Stimulated activated CD4-positive, alpha-beta T cell treated with anti-CD3 and anti-CD28 coated beads, Interleukin-1b, Interleukin-23, amount 100 ng/mL, for 4 hours (primary cell): ENCODE results near the gene PCDHGA8.
"Not testable (repeated sequence)": the region's sequence is repeated elsewhere in the genome, so short reads cannot be mapped to it uniquely, and the experiment has no call there.

Experiments used
- DNase-seq, 2 donors: peaks; one replicate each; pipeline ENCODE4 v3.0.0-alpha.2; 2020; ENCODE audit warnings: low read depth in 2 of 2

PCDHGA8 gene

DNA sequence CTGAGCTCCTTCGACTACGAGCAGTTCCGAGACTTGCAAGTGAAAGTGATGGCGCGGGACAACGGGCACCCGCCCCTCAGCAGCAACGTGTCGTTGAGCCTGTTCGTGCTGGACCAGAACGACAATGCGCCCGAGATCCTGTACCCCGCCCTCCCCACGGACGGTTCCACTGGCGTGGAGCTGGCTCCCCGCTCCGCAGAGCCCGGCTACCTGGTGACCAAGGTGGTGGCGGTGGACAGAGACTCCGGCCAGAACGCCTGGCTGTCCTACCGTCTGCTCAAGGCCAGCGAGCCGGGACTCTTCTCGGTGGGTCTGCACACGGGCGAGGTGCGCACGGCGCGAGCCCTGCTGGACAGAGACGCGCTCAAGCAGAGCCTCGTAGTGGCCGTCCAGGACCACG is 39.9 kb downstream of the PCDHGA8 start:
- not testable (repeated sequence) for DNase-seq

- DNase-seq: not testable (repeated sequence)
Measured at GRCh38 chr5:141432726-141433125, 40.3 kb downstream of the PCDHGA8 start.

GRCh38 chr5:141434006-141434405 is 41.6 kb downstream of the PCDHGA8 start:
- no peak for DNase-seq

- DNase-seq: no peak
Measured at GRCh38 chr5:141437221-141437620, 44.8 kb downstream of the PCDHGA8 start.

DNA sequence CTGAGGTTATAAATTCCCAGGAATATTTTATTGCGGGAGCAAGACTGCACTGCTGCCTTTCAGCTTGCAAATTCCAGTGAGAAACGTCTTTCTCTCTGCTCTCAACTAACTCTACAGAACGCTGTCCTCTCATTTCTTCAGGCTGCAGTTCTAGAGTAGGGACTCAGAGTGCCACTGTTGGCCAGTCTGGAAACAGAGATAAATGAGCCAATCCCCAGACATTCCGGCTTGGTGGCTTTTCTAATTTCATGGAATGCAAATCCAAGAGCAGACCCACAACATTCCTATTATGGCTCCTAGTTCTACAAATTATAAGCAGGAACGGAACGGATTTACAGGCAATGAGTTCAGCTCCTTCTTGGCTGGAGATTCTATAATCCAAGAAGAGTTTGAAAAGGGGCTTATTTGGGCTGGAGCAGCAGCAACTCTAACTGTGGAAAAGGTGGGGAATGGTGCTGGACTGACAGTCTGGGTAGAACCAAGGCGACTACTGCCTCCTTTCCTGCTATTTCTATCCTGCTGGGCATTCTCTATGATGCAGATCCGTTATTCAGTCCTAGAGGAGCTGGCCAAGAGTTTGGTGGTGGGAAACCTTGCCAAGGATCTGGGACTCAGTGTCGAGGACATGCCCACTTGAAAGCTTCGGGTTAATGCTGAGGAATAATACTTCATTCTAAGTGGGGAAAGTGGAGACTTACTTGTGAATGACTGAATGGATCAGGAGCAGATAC is 47.1 kb downstream of the PCDHGA8 start:
- DNase-seq: no peak

DNA sequence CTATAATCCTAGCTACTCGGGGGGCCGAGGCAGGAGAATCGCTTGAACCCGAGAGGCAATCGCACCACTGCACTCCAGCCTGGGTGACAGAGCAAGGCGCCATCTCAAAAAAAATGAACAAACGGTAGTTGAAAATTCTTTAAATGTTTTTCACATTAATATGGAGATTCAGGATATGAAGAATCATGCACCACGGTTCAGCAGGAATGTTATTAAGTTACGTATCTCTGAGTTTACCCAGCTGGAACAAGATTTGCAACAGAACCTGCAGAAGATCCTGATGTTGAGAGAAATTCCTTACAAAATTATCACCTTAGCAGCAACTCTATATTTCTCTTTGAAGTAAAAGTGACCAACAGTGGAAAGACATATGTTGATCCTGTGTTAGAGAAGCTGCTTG is 47.9 kb downstream of the PCDHGA8 start:
- DNase-seq: no peak

DNA sequence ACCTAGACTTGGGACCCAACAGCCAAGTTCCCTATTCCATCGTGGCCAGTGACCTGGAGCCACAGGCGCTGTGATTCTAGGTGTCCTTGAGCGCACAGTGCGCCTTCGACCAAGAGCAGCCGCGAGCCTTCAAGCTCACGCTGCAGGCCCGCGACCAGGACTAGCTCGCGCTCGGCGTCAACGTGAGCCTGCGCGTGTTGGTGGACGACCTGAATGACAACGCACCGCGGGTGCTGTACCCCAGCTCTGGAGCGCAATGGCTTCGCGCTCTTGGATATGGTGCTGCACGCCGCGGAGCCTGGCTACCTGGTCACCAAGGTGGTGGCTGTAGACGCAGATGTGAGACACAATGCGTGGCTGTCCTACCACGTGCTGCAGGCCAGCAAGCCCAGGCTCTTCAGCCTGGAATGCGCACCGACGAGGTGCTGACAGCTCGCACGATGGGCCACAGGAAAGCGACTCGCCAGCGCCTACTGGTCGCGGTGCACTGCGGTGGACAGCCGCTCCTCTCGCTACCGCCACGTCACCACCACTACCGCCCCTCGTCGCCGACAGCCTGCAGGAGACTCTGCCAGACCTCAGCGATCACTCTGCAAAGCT is 49.2 kb downstream of the PCDHGA8 start:
- DNase-seq: no peak
